Liver (tissue), 9 donors: Measurements from ENCODE around the gene IL7R. TPM values are rescaled to one million over a fixed set of nuclear protein-coding genes. Genes with fewer than 3 reads are reported as not detected.

Source experiments
- DNase-seq: peaks from one replicate; pipeline ENCODE4 v3.0.0-alpha.2; 2017; ENCODE audit warnings: low spot score
- H3K27ac ChIP-seq, 2 donors: one replicate each; pipeline ENCODE4 v1.7.0; 2013; ENCODE audit warnings: inconsistent platforms in 2 of 2, low read length in 2 of 2, control low read depth in 1 of 2, low read depth in 1 of 2, mild to moderate bottlenecking in 1 of 2
- H3K27me3 ChIP-seq, 4 donors: one replicate each; pipeline versions ENCODE4 v1.6.1 to v1.7.0; 2013; ENCODE audit warnings: low read length in 3 of 4, inconsistent platforms in 1 of 4, mild to moderate bottlenecking in 1 of 4, moderate library complexity in 1 of 4; ENCODE audit not compliant: control insufficient read depth in 4 of 4, insufficient read depth in 4 of 4
- H3K36me3 ChIP-seq, 4 donors: one replicate each; pipeline versions ENCODE4 v1.6.1 to v1.7.0; 2013; ENCODE audit warnings: low read length in 3 of 4, mild to moderate bottlenecking in 3 of 4, low read depth in 1 of 4, moderate library complexity in 1 of 4; ENCODE audit not compliant: control insufficient read depth in 4 of 4, insufficient read depth in 3 of 4
- H3K4me1 ChIP-seq, 4 donors: one replicate each; pipeline versions ENCODE4 v1.6.1 to v1.7.0; 2013; ENCODE audit warnings: low read length in 3 of 4, mild to moderate bottlenecking in 3 of 4, moderate library complexity in 1 of 4; ENCODE audit not compliant: control insufficient read depth in 4 of 4, insufficient read depth in 4 of 4
- H3K4me3 ChIP-seq, 3 donors: one replicate each; pipeline versions ENCODE4 v1.6.1 to v1.7.0; 2013; ENCODE audit warnings: low read length in 3 of 3, control low read depth in 1 of 3, low read depth in 1 of 3, mild to moderate bottlenecking in 1 of 3
- H3K9ac ChIP-seq, 2 donors: one replicate each; pipeline ENCODE4 v1.7.0; 2013; ENCODE audit warnings: low read length in 2 of 2, mild to moderate bottlenecking in 2 of 2, moderate library complexity in 2 of 2, control low read depth in 1 of 2, low read depth in 1 of 2
- H3K9me3 ChIP-seq, 4 donors: one replicate each; pipeline versions ENCODE4 v1.6.1 to v1.7.0; 2013; ENCODE audit warnings: low read length in 3 of 4; ENCODE audit not compliant: control insufficient read depth in 4 of 4
- ATF3 ChIP-seq: IDR thresholded peaks from 2 replicates; pipeline ENCODE4 v1.6.1; 2016; ENCODE audit warnings: antibody characterized with exemption
- CTCF ChIP-seq: fragments of 150-350 bp; IDR thresholded peaks from 2 replicates; pipeline ENCODE4 v1.5.1; 2017; ENCODE audit warnings: improper control_type of control experiment, low read depth, low read length; ENCODE audit not compliant: missing input control
- FOXA1 ChIP-seq: IDR thresholded peaks from 2 replicates; pipeline ENCODE4 v1.6.1; 2016; ENCODE audit warnings: antibody characterized with exemption
- FOXA2 ChIP-seq: IDR thresholded peaks from 2 replicates; pipeline ENCODE4 v1.6.1; 2016; ENCODE audit warnings: antibody characterized with exemption
- GABPA ChIP-seq, 2 donors: IDR thresholded peaks in 1 of 2; conservative IDR thresholded peaks in 1 of 2; 2 replicates each; pipeline ENCODE4 v1.6.1; 2016; ENCODE audit warnings: antibody characterized with exemption in 2 of 2, mild to moderate bottlenecking in 1 of 2, moderate library complexity in 1 of 2
- HNF4A ChIP-seq, 2 donors: conservative IDR thresholded peaks; 2 replicates each; pipeline ENCODE4 v1.6.1; 2016; ENCODE audit warnings: antibody characterized with exemption in 2 of 2, mild to moderate bottlenecking in 2 of 2
- JUND ChIP-seq, 2 donors: IDR thresholded peaks; 2 replicates each; pipeline ENCODE4 v1.6.1; 2016; ENCODE audit warnings: antibody characterized with exemption in 2 of 2
- NR2F2 ChIP-seq: IDR thresholded peaks from 2 replicates; pipeline ENCODE4 v1.6.1; 2016; ENCODE audit warnings: antibody characterized with exemption
- RAD21 ChIP-seq, 2 donors: IDR thresholded peaks; 2 replicates each; pipeline ENCODE4 v1.6.1; 2016; ENCODE audit warnings: antibody characterized with exemption in 2 of 2, mild to moderate bottlenecking in 2 of 2
- REST ChIP-seq: IDR thresholded peaks from 2 replicates; pipeline ENCODE4 v1.6.1; 2016; ENCODE audit warnings: antibody characterized with exemption, mild to moderate bottlenecking
- RXRA ChIP-seq, 2 donors: IDR thresholded peaks; 2 replicates each; pipeline ENCODE4 v1.6.1; 2017 to 2018; ENCODE audit warnings: antibody characterized with exemption in 2 of 2, mild to moderate bottlenecking in 1 of 2
- SP1 ChIP-seq: IDR thresholded peaks from 2 replicates; pipeline ENCODE4 v1.6.1; 2018; ENCODE audit warnings: antibody characterized with exemption, mild to moderate bottlenecking
- TAF1 ChIP-seq: conservative IDR thresholded peaks from 2 replicates; pipeline ENCODE4 v1.6.1; 2016; ENCODE audit warnings: antibody characterized with exemption, mild to moderate bottlenecking
- YY1 ChIP-seq: IDR thresholded peaks from 2 replicates; pipeline ENCODE4 v1.6.1; 2016; ENCODE audit warnings: antibody characterized with exemption, mild to moderate bottlenecking
- ZBTB33 ChIP-seq: IDR thresholded peaks from 2 replicates; pipeline ENCODE4 v1.6.1; 2016; ENCODE audit warnings: antibody characterized with exemption
- WGBS: extraction: QIAGEN DNeasy Blood & Tissue Kit; methylation state at CpG from one replicate; pipeline ENCODE4 v1.1.7; 2013; 5-methylcytosine and 5-hydroxymethylcytosine counted together
- polyA plus RNA-seq, 2 donors: library from polyadenylated mRNA; stranded (reverse) in 1 of 2; unstranded in 1 of 2; fragments of 200-250 nt in 1 of 2; fragments of >200 nt in 1 of 2; fragmentation: Nextera tagmentation in 1 of 2; extraction: Ambion mirVana in 1 of 2; gene quantifications; one replicate each; pipeline versions ENCODE4 v1.2.1 to v1.2.3, GENCODE V29; 2013 to 2015
- total RNA-seq, 2 donors: library from RNA; depleted of rRNA; stranded (reverse); fragments of >200 nt; gene quantifications; one replicate each; pipeline ENCODE4 v1.2.3, GENCODE V29; 2014
- donor health status: healthy.
- donor health status: healthy.
- donor health status: healthy.
- donor health status: healthy.
- donor health status: healthy.

Gene IL7R
- total and polyA plus RNA-seq, 4 donors = 1.0 to 5.4 (median 2.4) TPM

GRCh38 chr5:35877655-35878054, 21.0 kb downstream of the IL7R start:
- Histone ChIP-seq H3K36me3 (no peaks in the 10 kb centered on the region), H3K9me3 (no peaks in the 10 kb centered on the region), H3K4me1 (no peaks in the 10 kb centered on the region), H3K4me3 (no peak overlapping the region), H3K27me3 (no peaks in the 10 kb centered on the region), H3K9ac (no peak overlapping the region), H3K27ac (no peak overlapping the region)
- DNase-seq = no peak
- no peak for TF ChIP-seq SP1
- no peak for TF ChIP-seq ZBTB33
- no peak for TF ChIP-seq REST
- 88% methylated on average over 2 of the region's 2 CpGs for WGBS

- TF ChIP-seq ATF3 (no peak), REST (no peak), YY1 (no peak), FOXA2 (no peak), GABPA (IDR thresholded peaks at IDR 0.05 in 1 of 2, conservative IDR thresholded peaks at IDR 0.05 in 1 of 2) (no peak), RXRA (IDR thresholded peaks at IDR 0.05) (no peak), HNF4A (conservative IDR thresholded peaks at IDR 0.05) (no peak), RAD21 (IDR thresholded peaks at IDR 0.05) (no peak), SP1 (no peak), TAF1 (no peak), JUND (IDR thresholded peaks at IDR 0.05) (no peak), FOXA1 (no peak), NR2F2 (no peak), CTCF (no peak)
- H3K9me3 ChIP-seq = no peaks in the 10 kb centered on the region
- no peaks in the 10 kb centered on the region for H3K36me3 ChIP-seq
- no peak for DNase-seq
- H3K9ac ChIP-seq = no peak overlapping the region
- H3K27ac ChIP-seq = no peak overlapping the region
- no peaks in the 10 kb centered on the region for H3K27me3 ChIP-seq
- no peaks in the 10 kb centered on the region for H3K4me1 ChIP-seq
- no peak overlapping the region for H3K4me3 ChIP-seq
Observed at GRCh38 chr5:35878079-35878478, 21.4 kb downstream of the IL7R start.
